ENCODE measurements around the gene WNT4. TPM values are rescaled to one million over a fixed set of nuclear protein-coding genes. Genes with fewer than 3 reads are reported as not detected.

WNT4 gene
- total and polyA plus RNA-seq, 2 donors (not counting 1 experiment from before 2014, with no cell fraction given), result not detected

DNA sequence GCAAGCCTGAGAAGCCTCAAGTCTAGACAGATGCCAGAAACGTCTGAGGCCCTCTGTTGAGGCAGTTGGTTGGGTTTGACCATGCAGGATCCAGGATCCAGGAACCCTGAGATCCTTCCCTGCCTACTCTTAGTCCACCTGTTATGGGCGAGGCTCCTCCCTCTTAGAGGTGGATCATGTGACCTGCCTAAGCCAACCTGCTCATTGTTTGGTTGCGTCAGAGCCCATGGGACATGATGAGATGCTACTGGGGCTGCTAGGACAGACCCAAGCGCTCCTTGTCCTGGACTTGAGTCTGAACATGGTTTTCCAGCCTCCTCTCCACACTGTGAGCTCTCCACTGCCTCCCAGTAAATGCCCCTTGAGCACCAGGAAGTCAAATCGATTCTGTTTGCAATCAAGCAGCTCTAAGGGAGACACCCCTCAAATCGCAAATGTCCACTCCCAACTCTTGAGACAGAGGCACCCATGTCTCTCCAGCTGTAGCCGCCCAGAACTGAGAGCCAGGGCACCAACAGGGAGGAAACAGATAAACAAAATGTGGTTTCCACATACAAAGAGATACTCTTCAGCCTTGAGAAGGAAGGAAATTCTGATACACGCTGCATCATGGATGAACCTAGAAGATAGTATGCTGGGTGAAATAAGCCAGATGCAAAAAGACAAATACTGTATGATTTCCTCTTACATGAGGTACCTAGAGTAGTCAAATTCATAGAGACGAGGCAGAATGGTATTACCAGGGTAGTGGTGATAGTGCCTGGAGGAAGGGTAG, 31.7 kb upstream of the WNT4 start:
- H3K4me3 Mint-ChIP-seq, result no peak overlapping the region
- H3K4me3 ChIP-seq (ENCODE audit: control extremely low read depth in 1 of 5, extremely low read depth in 1 of 5, insufficient read depth in 1 of 5, low read depth in 2 of 5, low read length in 4 of 5), result no peak overlapping the region
- CTCF ChIA-PET, result no interaction called here
- no peaks in the 10 kb centered on the region for H4K20me1 ChIP-seq (ENCODE audit: control insufficient read depth, insufficient read depth, low read length, poor library complexity, severe bottlenecking)
- H3K27me3 ChIP-seq (replicated peaks in 1 of 4; ENCODE audit: control extremely low read depth in 1 of 4, control insufficient read depth in 3 of 4, insufficient read depth in 4 of 4, low read length in 3 of 4), result no peaks in the 10 kb centered on the region
- H3K4me2 ChIP-seq (replicated peaks; ENCODE audit: low read depth, low read length, poor library complexity, severe bottlenecking), result no peak overlapping the region
- H3K36me3 ChIP-seq (replicated peaks in 1 of 2; ENCODE audit: control extremely low read depth in 1 of 2, control insufficient read depth in 1 of 2, extremely low read depth in 1 of 2, insufficient read depth in 2 of 2, low read length in 1 of 2), result no peaks in the 10 kb centered on the region
- TF ChIP-seq, protein P1, sequence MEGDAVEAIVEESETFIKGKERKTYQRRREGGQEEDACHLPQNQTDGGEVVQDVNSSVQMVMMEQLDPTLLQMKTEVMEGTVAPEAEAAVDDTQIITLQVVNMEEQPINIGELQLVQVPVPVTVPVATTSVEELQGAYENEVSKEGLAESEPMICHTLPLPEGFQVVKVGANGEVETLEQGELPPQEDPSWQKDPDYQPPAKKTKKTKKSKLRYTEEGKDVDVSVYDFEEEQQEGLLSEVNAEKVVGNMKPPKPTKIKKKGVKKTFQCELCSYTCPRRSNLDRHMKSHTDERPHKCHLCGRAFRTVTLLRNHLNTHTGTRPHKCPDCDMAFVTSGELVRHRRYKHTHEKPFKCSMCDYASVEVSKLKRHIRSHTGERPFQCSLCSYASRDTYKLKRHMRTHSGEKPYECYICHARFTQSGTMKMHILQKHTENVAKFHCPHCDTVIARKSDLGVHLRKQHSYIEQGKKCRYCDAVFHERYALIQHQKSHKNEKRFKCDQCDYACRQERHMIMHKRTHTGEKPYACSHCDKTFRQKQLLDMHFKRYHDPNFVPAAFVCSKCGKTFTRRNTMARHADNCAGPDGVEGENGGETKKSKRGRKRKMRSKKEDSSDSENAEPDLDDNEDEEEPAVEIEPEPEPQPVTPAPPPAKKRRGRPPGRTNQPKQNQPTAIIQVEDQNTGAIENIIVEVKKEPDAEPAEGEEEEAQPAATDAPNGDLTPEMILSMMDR (IDR thresholded peaks at IDR 0.05), result no peak
- no peak for TF ChIP-seq EZH2 (IDR thresholded peaks at IDR 0.05; ENCODE audit: borderline replicate concordance, insufficient read depth, low read depth, low read length, poor library complexity, severe bottlenecking)
- no peaks in the 10 kb centered on the region for H3K4me1 ChIP-seq (ENCODE audit: control insufficient read depth in 2 of 2, insufficient read depth in 2 of 2, low read length in 2 of 2)
- no peak for DNase-seq
- H3K27ac Mint-ChIP-seq, result no peak overlapping the region
- H3K79me2 ChIP-seq (ENCODE audit: control insufficient read depth, insufficient read depth, low read length), result no peaks in the 10 kb centered on the region
- peaks cover 6% of the 10 kb centered on the region for H3K4me1 Mint-ChIP-seq
- peaks cover 8% of the 10 kb centered on the region for H3K27me3 Mint-ChIP-seq
- intact Hi-C loops (cut with micrococcal nuclease), result no loop called here
- no peak overlapping the region for H3K9ac ChIP-seq (ENCODE audit: low read length)
- H3K9me3 ChIP-seq (ENCODE audit: control extremely low read depth in 1 of 3, control insufficient read depth in 2 of 3, insufficient read depth in 1 of 3, low read length in 2 of 3), result peaks cover 0 to 7% (median 0%) of the 10 kb centered on the region in 3 donors
- POLR2A ChIA-PET, result no interaction called here
- WGBS (ENCODE audit: insufficient coverage), result 88% methylated on average over 6 of the region's 9 CpGs
- ATAC-seq (ENCODE audit: low read depth), result no peak
- no peak overlapping the region for H3K27ac ChIP-seq (ENCODE audit: low read length in 2 of 2)
- no peak overlapping the region for H2AFZ ChIP-seq (ENCODE audit: insufficient read depth, low read depth, low read length, poor library complexity, severe bottlenecking)
- H3K9me3 Mint-ChIP-seq (ENCODE audit: insufficient read depth), result no peaks in the 10 kb centered on the region

- TF ChIP-seq, protein P1 (IDR thresholded peaks at IDR 0.05), result no peak
- no peak for TF ChIP-seq EZH2 (IDR thresholded peaks at IDR 0.05; ENCODE audit: borderline replicate concordance, insufficient read depth, low read depth, low read length, poor library complexity, severe bottlenecking)
- H3K27me3 ChIP-seq (replicated peaks in 1 of 4; ENCODE audit: control extremely low read depth in 1 of 4, control insufficient read depth in 3 of 4, insufficient read depth in 4 of 4, low read length in 3 of 4), result no peaks in the 10 kb centered on the region
- no peaks in the 10 kb centered on the region for H3K9me3 ChIP-seq (ENCODE audit: control extremely low read depth in 1 of 3, control insufficient read depth in 2 of 3, insufficient read depth in 1 of 3, low read length in 2 of 3)
- H4K20me1 ChIP-seq (ENCODE audit: control insufficient read depth, insufficient read depth, low read length, poor library complexity, severe bottlenecking), result no peaks in the 10 kb centered on the region
- WGBS (ENCODE audit: insufficient coverage), result 88% methylated on average over 18 of the region's 18 CpGs
- no peak overlapping the region for H3K4me2 ChIP-seq (replicated peaks; ENCODE audit: low read depth, low read length, poor library complexity, severe bottlenecking)
- ATAC-seq (ENCODE audit: low read depth), result no peak
- no peak overlapping the region for H3K27ac ChIP-seq (ENCODE audit: low read length in 2 of 2)
- no peak overlapping the region for H3K4me3 ChIP-seq (ENCODE audit: control extremely low read depth in 1 of 5, extremely low read depth in 1 of 5, insufficient read depth in 1 of 5, low read depth in 2 of 5, low read length in 4 of 5)
- H3K36me3 ChIP-seq (replicated peaks in 1 of 2; ENCODE audit: control extremely low read depth in 1 of 2, control insufficient read depth in 1 of 2, extremely low read depth in 1 of 2, insufficient read depth in 2 of 2, low read length in 1 of 2), result no peaks in the 10 kb centered on the region
- no peak overlapping the region for H3K9ac ChIP-seq (ENCODE audit: low read length)
- Mint-ChIP-seq H3K27ac (no peak overlapping the region), H3K9me3 (ENCODE audit: insufficient read depth) (no peaks in the 10 kb centered on the region), H3K4me1 (peaks cover 6% of the 10 kb centered on the region), H3K4me3 (no peak overlapping the region), H3K27me3 (peaks cover 3% of the 10 kb centered on the region)
- intact Hi-C loops (cut with micrococcal nuclease), result no loop called here
- H3K4me1 ChIP-seq (ENCODE audit: control insufficient read depth in 2 of 2, insufficient read depth in 2 of 2, low read length in 2 of 2), result no peaks in the 10 kb centered on the region
- POLR2A ChIA-PET, result no interaction called here
- no peaks in the 10 kb centered on the region for H3K79me2 ChIP-seq (ENCODE audit: control insufficient read depth, insufficient read depth, low read length)
- H2AFZ ChIP-seq (ENCODE audit: insufficient read depth, low read depth, low read length, poor library complexity, severe bottlenecking), result no peak overlapping the region
- CTCF ChIA-PET, result no interaction called here
- no peak for DNase-seq
These were observed 29.2 kb upstream of the WNT4 start for GRCh38 chr1:22171951-22172715.
